GM12878 (cell line): ENCODE data around the gene STK33. TPM values are rescaled to one million over a fixed set of nuclear protein-coding genes. Genes with fewer than 3 reads are reported as not detected.

Source experiments
- ATAC-seq: fragments of 200-7000 bp; cut with Tn5 transposase; 3 replicates; pipeline ENCODE4 v1.9.1; 2020; ENCODE audit warnings: mild to moderate bottlenecking, moderate library complexity
- BruUV-seq: library from RNA; stranded (reverse); fragments of 400-500 nt; replicated peaks from 2 replicates; lab custom pipeline; 2021; lab: Mats Ljungman, UMichigan
- CTCF ChIA-PET: fragments of 300-600 bp; sonication (Branson Sonifier 250); formaldehyde crosslinking; extraction: SDS; loops from one replicate; lab custom pipeline; 2021; ENCODE audit warnings: inconsistent platforms; lab: Yijun Ruan, JAX
- POLR2A ChIA-PET: fragments of 350-600 bp; formaldehyde crosslinking; extraction: SDS; loops from one replicate; lab custom pipeline; 2021; ENCODE audit warnings: inconsistent platforms; lab: Charles Lee
- RAD21 ChIA-PET: fragments of 300-600 bp; sonication (Branson Sonifier 250); formaldehyde crosslinking; loops from one replicate; lab custom pipeline; 2023; ENCODE audit warnings: antibody characterized with exemption; ENCODE audit not compliant: unreplicated experiment; lab: Charles Lee
- SMC1A ChIA-PET: fragments of 300-600 bp; sonication (Branson Sonifier 250); formaldehyde crosslinking; loops from one replicate; lab custom pipeline; 2023; ENCODE audit not compliant: unreplicated experiment, uncharacterized antibody; lab: Charles Lee
- DNase-seq: peaks from one replicate; pipeline ENCODE4 v3.0.0-alpha.2; 2011; ENCODE audit warnings: low read depth, low spot score
- FAIRE-seq: peaks from 3 replicates; lab custom pipeline; 2011; peaks lifted over from hg19 to GRCh38; lab: Jason Lieb, UNC
- H2AFZ ChIP-seq: 2 replicates; pipeline ENCODE4 v1.6.0; 2011; ENCODE audit warnings: low read depth, low read length, control low read depth; ENCODE audit not compliant: control insufficient read depth
- H3K27ac ChIP-seq: 2 replicates; pipeline ENCODE4 v1.5.1; 2011; ENCODE audit warnings: control low read depth; ENCODE audit not compliant: control insufficient read depth, insufficient read depth
- H3K27me3 ChIP-seq, 2 experiments: replicated peaks in 1 of 2; 2 replicates each; pipeline versions ENCODE4 v1.6.0 to v1.6.1; 2011; ENCODE audit warnings: low read length in 1 of 2; ENCODE audit not compliant: control insufficient read depth in 2 of 2, insufficient read depth in 2 of 2
- H3K36me3 ChIP-seq, 2 experiments: 2 replicates each; pipeline ENCODE4 v1.5.1; 2011; ENCODE audit warnings: low read length in 1 of 2; ENCODE audit not compliant: control insufficient read depth in 2 of 2, insufficient read depth in 2 of 2
- H3K4me1 ChIP-seq: 2 replicates; pipeline ENCODE4 v1.6.1; 2011; ENCODE audit warnings: mild to moderate bottlenecking, low read length, moderate library complexity, mixed read lengths; ENCODE audit not compliant: control insufficient read depth, insufficient read depth
- H3K4me2 ChIP-seq: 2 replicates; pipeline ENCODE4 v1.6.0; 2011; ENCODE audit warnings: control low read depth; ENCODE audit not compliant: control insufficient read depth, insufficient read depth
- H3K4me3 ChIP-seq: fragments of 200-600 bp; sonication (generic); 2 replicates; pipeline ENCODE4 v1.5.1; 2016
- H3K79me2 ChIP-seq: 2 replicates; pipeline ENCODE4 v1.6.0; 2011; ENCODE audit warnings: low read length; ENCODE audit not compliant: control insufficient read depth, insufficient read depth
- H3K9ac ChIP-seq: 2 replicates; pipeline ENCODE4 v1.8.0; 2011; ENCODE audit warnings: low read length, control low read depth, mixed read lengths; ENCODE audit not compliant: control insufficient read depth, insufficient read depth
- H3K9me3 ChIP-seq: replicated peaks from 3 replicates; pipeline ENCODE4 v1.5.1; 2011; ENCODE audit warnings: mild to moderate bottlenecking, low read length; ENCODE audit not compliant: control insufficient read depth, insufficient read depth
- H4K20me1 ChIP-seq: 2 replicates; pipeline ENCODE4 v1.6.0; 2011; ENCODE audit not compliant: control insufficient read depth, insufficient read depth
- ETV6 ChIP-seq, 2 experiments: fragments of 450-650 bp in 1 of 2; IDR thresholded peaks in 1 of 2; conservative IDR thresholded peaks in 1 of 2; 2 replicates each; pipeline ENCODE4 v1.6.1; 2014; ENCODE audit warnings: antibody characterized with exemption in 1 of 2, borderline replicate concordance in 1 of 2, low read depth in 1 of 2, mild to moderate bottlenecking in 1 of 2, moderate library complexity in 1 of 2
- GATAD2B ChIP-seq: fragments of 450-650 bp; conservative IDR thresholded peaks from 2 replicates; pipeline ENCODE4 v1.6.1; 2017; ENCODE audit warnings: low read depth, mild to moderate bottlenecking, moderate library complexity
- NR2C1 ChIP-seq: fragments of 450-650 bp; IDR thresholded peaks from 2 replicates; pipeline ENCODE4 v1.6.1; 2017; ENCODE audit warnings: antibody characterized with exemption, mild to moderate bottlenecking, moderate library complexity
- YY1 ChIP-seq: IDR thresholded peaks from 2 replicates; pipeline ENCODE4 v1.6.1; 2011; ENCODE audit warnings: low read depth, mild to moderate bottlenecking, low read length
- ZBTB4 ChIP-seq: fragments of 450-650 bp; formaldehyde crosslinking; IDR thresholded peaks from 2 replicates; pipeline ENCODE4 v1.4.0; 2022; ENCODE audit warnings: mild to moderate bottlenecking, moderate library complexity
- WGBS: methylation state at CpG from one replicate; pipeline ENCODE4 v1.1.6; 2016; ENCODE audit warnings: low lambda C conversion rate; ENCODE audit not compliant: insufficient replicate concordance, insufficient coverage; ENCODE audit errors: missing lambda C conversion rate; 5-methylcytosine and 5-hydroxymethylcytosine counted together
- in situ Hi-C: fragments of 300-500 bp; cut with MboI; formaldehyde crosslinking; loops from 9 replicates; pipeline ENCODE4 v1.14.3; 2018; ENCODE audit warnings: mixed read lengths
- intact Hi-C: fragments of 100-400 bp; cut with micrococcal nuclease; formaldehyde crosslinking; loops from one replicate; pipeline ENCODE4 v1.14.2; 2022; ENCODE audit not compliant: unreplicated experiment
- polyA plus RNA-seq, 11 experiments: library from polyadenylated mRNA; depleted of rRNA in 4 of 11; unstranded in 6 of 11; stranded (reverse) in 5 of 11; fragments of >200 nt; fragmentation: Nextera tagmentation in 4 of 11; fragmentation: Illumina TruSeq in 1 of 11; extraction: Ambion mirVana in 4 of 11; extraction: Trizol in 1 of 11; gene quantifications; 1 replicate in 1 of 11; 2 replicates in 10 of 11; pipeline versions ENCODE4 v1.2.1 to v1.2.3, GENCODE V29; 2011 to 2016; ENCODE audit warnings: inconsistent platforms in 2 of 11, missing spikeins in 2 of 11, low read depth in 1 of 11
- total RNA-seq, 4 experiments: library from RNA; depleted of rRNA in 3 of 4; stranded (reverse); fragments of >200 nt in 3 of 4; fragmentation: Illumina TruSeq in 1 of 4; extraction: Trizol in 1 of 4; gene quantifications; 2 replicates each; pipeline versions ENCODE4 v1.2.1 to v1.2.3, GENCODE V29; 2013 to 2021

The STK33 gene
- total and polyA plus RNA-seq, 10 of the 15 experiments (the other 5 are each of a cell fraction or from before 2014, with no cell fraction given): 5.2 to 27.3 (median 18.3) TPM

- TF ChIP-seq ETV6 (conservative IDR thresholded peaks at IDR 0.05 in 1 of 2, IDR thresholded peaks at IDR 0.05 in 1 of 2; ENCODE audit: borderline replicate concordance in 1 of 2, low read depth in 1 of 2): no peak
- no peak for TF ChIP-seq ZBTB4
- no peak for TF ChIP-seq NR2C1
- no peak for TF ChIP-seq YY1
- no peak for TF ChIP-seq GATAD2B
- ChIA-PET POLR2A (no interaction called here), CTCF (no interaction called here), RAD21 (no interaction called here), SMC1A (interaction anchor here (0.9 kb wide), 1 partner anchor 65 kb away, joined by 3 read pairs; no protein-coding TSS in a partner anchor)
- Histone ChIP-seq H4K20me1 (no peaks in the 10 kb centered on the region), H3K4me3 (no peak overlapping the region), H3K79me2 (no peaks in the 10 kb centered on the region), H3K36me3 (no peaks in the 10 kb centered on the region), H3K4me1 (no peaks in the 10 kb centered on the region), H3K27ac (no peak overlapping the region), H3K27me3 (no peaks in the 10 kb centered on the region), H3K4me2 (no peak overlapping the region), H3K9me3 (no peaks in the 10 kb centered on the region; the same call in 2 of the 3 replicates), H3K9ac (no peak overlapping the region), H2AFZ (no peak overlapping the region)
- ATAC-seq (no peak), FAIRE-seq (no peak), DNase-seq (no peak)
- intact Hi-C loops (no loop called here), in situ Hi-C loops (no loop called here)
- 54% methylated on average over 2 of the region's 2 CpGs for WGBS
- BruUV-seq: no TSS peak
Observed at GRCh38 chr11:8501836-8502235, 92.2 kb downstream of the STK33 start.
